Endothelial cell of umbilical vein (primary cell): ENCODE measurements around the gene CCNYL1. TPM values are rescaled to one million over a fixed set of nuclear protein-coding genes. Genes with fewer than 3 reads are reported as not detected.

Experiments
- BruUV-seq: library from RNA; stranded (reverse); fragments of 400-500 nt; replicated peaks from 2 replicates; lab custom pipeline; 2021; lab: Mats Ljungman, UMichigan
- CTCF ChIA-PET: fragments of 300-600, 350-600 bp; sonication (Branson Sonifier 250); formaldehyde crosslinking; loops from one replicate; lab custom pipeline; 2021; ENCODE audit warnings: antibody characterized with exemption, inconsistent platforms; lab: Charles Lee
- POLR2A ChIA-PET: fragments of 300-600, 350-600 bp; sonication (Branson Sonifier 250); formaldehyde crosslinking; loops from one replicate; lab custom pipeline; 2021; ENCODE audit warnings: antibody characterized with exemption, inconsistent platforms; lab: Charles Lee
- DNase-seq: peaks from one replicate; pipeline ENCODE4 v3.0.0-alpha.2; 2011; ENCODE audit warnings: low read depth, low spot score
- FAIRE-seq: peaks from 2 replicates; lab custom pipeline; 2011; peaks lifted over from hg19 to GRCh38; lab: Jason Lieb, UNC
- H2AFZ ChIP-seq: 2 replicates; pipeline ENCODE4 v1.6.0; 2012; ENCODE audit warnings: low read depth, low read length, control low read depth, inconsistent platforms
- H3K27ac ChIP-seq: 2 replicates; pipeline ENCODE4 v1.5.1; 2011; ENCODE audit warnings: low read depth, mild to moderate bottlenecking, control low read depth, low read length, moderate library complexity; ENCODE audit not compliant: insufficient read depth
- H3K27me3 ChIP-seq, 2 experiments: 2 replicates each; pipeline versions ENCODE4 v1.6.0 to v1.6.1; 2011; ENCODE audit warnings: low read length in 2 of 2, mixed read lengths in 1 of 2; ENCODE audit not compliant: control insufficient read depth in 2 of 2, insufficient read depth in 2 of 2
- H3K36me3 ChIP-seq, 2 experiments: 2 replicates in 1 of 2; 3 replicates in 1 of 2; pipeline ENCODE4 v1.5.1; 2011; ENCODE audit warnings: low read length in 2 of 2, mild to moderate bottlenecking in 1 of 2, moderate library complexity in 1 of 2; ENCODE audit not compliant: control insufficient read depth in 2 of 2, insufficient read depth in 2 of 2; ENCODE audit errors: extremely low read depth in 1 of 2
- H3K4me1 ChIP-seq: 3 replicates; pipeline ENCODE4 v1.5.1; 2011; ENCODE audit warnings: mild to moderate bottlenecking, low read length; ENCODE audit not compliant: control insufficient read depth, insufficient read depth; ENCODE audit errors: extremely low read depth
- H3K4me2 ChIP-seq: 2 replicates; pipeline ENCODE4 v1.6.1; 2011; ENCODE audit warnings: low read length, control low read depth, mixed read lengths; ENCODE audit not compliant: insufficient read depth
- H3K4me3 ChIP-seq, 3 experiments: fragments of 200-600 bp in 1 of 3; sonication (generic), shearing (Covaris generic) in 1 of 3; replicated peaks in 1 of 3; 2 replicates each; pipeline ENCODE4 v1.5.1; 2011 to 2016; ENCODE audit warnings: control low read depth in 3 of 3, low read length in 3 of 3, mild to moderate bottlenecking in 2 of 3, inconsistent platforms in 1 of 3, low read depth in 1 of 3, moderate library complexity in 1 of 3; ENCODE audit not compliant: insufficient read depth in 1 of 3
- H3K79me2 ChIP-seq: 2 replicates; pipeline ENCODE4 v1.6.0; 2012; ENCODE audit warnings: low read length, inconsistent platforms; ENCODE audit not compliant: control insufficient read depth, insufficient read depth
- H3K9ac ChIP-seq: replicated peaks from 2 replicates; pipeline ENCODE3; 2011; ENCODE audit warnings: low read length, control low read depth; ENCODE audit not compliant: insufficient read depth; ENCODE audit errors: extremely low read depth
- H3K9me1 ChIP-seq: replicated peaks from 3 replicates; pipeline ENCODE4 v1.6.0; 2011; ENCODE audit warnings: mild to moderate bottlenecking, low read length; ENCODE audit not compliant: control insufficient read depth, insufficient read depth; ENCODE audit errors: extremely low read depth
- H3K9me3 ChIP-seq: replicated peaks from 2 replicates; pipeline ENCODE4 v1.5.1; 2012; ENCODE audit warnings: low read length, inconsistent platforms; ENCODE audit not compliant: control insufficient read depth, insufficient read depth
- H4K20me1 ChIP-seq: replicated peaks from 2 replicates; pipeline ENCODE3; 2011; ENCODE audit warnings: mild to moderate bottlenecking, low read length; ENCODE audit not compliant: control insufficient read depth, insufficient read depth; ENCODE audit errors: extremely low read depth
- EZH2 ChIP-seq: IDR thresholded peaks from 2 replicates; pipeline ENCODE4 v1.6.1; 2012; ENCODE audit warnings: borderline replicate concordance, low read depth, mild to moderate bottlenecking, moderate library complexity, low read length, inconsistent platforms; ENCODE audit not compliant: severe bottlenecking
- FOS ChIP-seq: IDR thresholded peaks from 2 replicates; pipeline ENCODE4 v1.6.1; 2011; ENCODE audit warnings: mild to moderate bottlenecking, low read length, moderate library complexity, borderline replicate concordance; ENCODE audit not compliant: insufficient read depth
- GATA2 ChIP-seq: IDR thresholded peaks from 2 replicates; pipeline ENCODE4 v1.7.0; 2011; ENCODE audit warnings: low read depth, mild to moderate bottlenecking, moderate library complexity, mixed read lengths, low read length; ENCODE audit not compliant: insufficient read length, insufficient read depth
- JUN ChIP-seq: IDR thresholded peaks from 2 replicates; pipeline ENCODE4 v1.6.1; 2011; ENCODE audit warnings: borderline replicate concordance, low read depth; ENCODE audit not compliant: insufficient read length, insufficient read depth
- MYC ChIP-seq: IDR thresholded peaks from one replicate; pipeline ENCODE4 v1.6.1; 2011; ENCODE audit warnings: mild to moderate bottlenecking, low read depth, low read length
- POLR2A ChIP-seq: IDR thresholded peaks from 2 replicates; pipeline ENCODE4 v1.6.1; 2012; ENCODE audit warnings: low read depth, mild to moderate bottlenecking, control low read depth, low read length
- POLR2AphosphoS5 ChIP-seq: IDR thresholded peaks from 2 replicates; pipeline ENCODE4 v1.6.1; 2012; ENCODE audit warnings: low read depth, mild to moderate bottlenecking, control low read depth, low read length, moderate library complexity; ENCODE audit not compliant: insufficient read depth
- dilution Hi-C: fragments of 300-500 bp; cut with MboI; formaldehyde crosslinking; loops from one replicate; pipeline ENCODE4 v1.15.0; 2019; ENCODE audit warnings: low sequenced_read_pairs; ENCODE audit not compliant: extremely low pct_ligation_motif_present
- intact Hi-C: fragments of 100-400 bp; cut with micrococcal nuclease; formaldehyde crosslinking; loops from one replicate; pipeline ENCODE4 v1.10.0; 2022
- polyA plus RNA-seq, 4 experiments: library from polyadenylated mRNA; depleted of rRNA in 3 of 4; stranded (reverse) in 3 of 4; unstranded in 1 of 4; fragments of >200 nt; gene quantifications; 2 replicates each; pipeline versions ENCODE4 v1.2.1 to v1.2.3, GENCODE V29; 2011 to 2012; ENCODE audit warnings: missing spikeins in 1 of 4
- total RNA-seq: library from RNA; stranded (reverse); gene quantifications from 2 replicates; pipeline ENCODE4 v1.2.3, GENCODE V29; 2021
- TF ChIP-seq, protein P1 (sequence below), 2 donors: IDR thresholded peaks; 1 replicate in 1 of 2; 2 replicates in 1 of 2; pipeline ENCODE4 v1.5.1; 2011; ENCODE audit warnings: low read length in 2 of 2, mild to moderate bottlenecking in 2 of 2, moderate library complexity in 2 of 2, control low read depth in 1 of 2, inconsistent platforms in 1 of 2, low read depth in 1 of 2; ENCODE audit not compliant: insufficient read depth in 1 of 2; ENCODE audit errors: extremely low read depth in 1 of 2
- TF ChIP-seq, protein P2 (sequence below): IDR thresholded peaks from 2 replicates; pipeline ENCODE4 v1.6.1; 2011; ENCODE audit not compliant: insufficient read depth, insufficient read length

Gene CCNYL1
- total and polyA plus RNA-seq, 2 donors (not counting 3 experiments of a cell fraction or from before 2014, with no cell fraction given): 15.2 to 49.3 TPM

DNA sequence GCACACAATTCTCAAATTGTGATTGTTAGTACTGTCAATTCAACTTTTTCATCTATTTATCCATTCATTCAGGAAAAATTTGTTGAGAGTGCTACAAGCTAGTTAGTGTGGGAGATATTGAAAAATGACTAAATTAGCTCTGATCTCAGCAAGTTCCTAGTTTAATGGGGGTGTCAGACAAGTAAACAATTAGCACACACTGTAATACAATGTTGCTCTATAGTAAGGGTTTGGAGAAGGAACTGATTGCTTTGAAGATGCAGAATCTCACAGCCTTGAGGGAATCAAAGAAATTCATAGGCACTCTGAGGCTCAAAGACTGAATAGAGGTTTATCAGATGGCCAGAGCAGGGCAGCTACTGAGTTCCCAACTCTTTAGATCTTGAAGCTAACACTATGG lies 6.8 kb upstream of the CCNYL1 start:
- H3K4me3 ChIP-seq: no peak overlapping the region
- POLR2A ChIA-PET: no interaction called here
- DNase-seq: no peak
- no peaks in the 10 kb centered on the region for H3K79me2 ChIP-seq
- H3K4me2 ChIP-seq: no peak overlapping the region
- H3K4me1 ChIP-seq: peaks cover 2% of the 10 kb centered on the region
- no peaks in the 10 kb centered on the region for H3K9me1 ChIP-seq
- no peaks in the 10 kb centered on the region for H3K27me3 ChIP-seq
- TF ChIP-seq, protein P1, sequence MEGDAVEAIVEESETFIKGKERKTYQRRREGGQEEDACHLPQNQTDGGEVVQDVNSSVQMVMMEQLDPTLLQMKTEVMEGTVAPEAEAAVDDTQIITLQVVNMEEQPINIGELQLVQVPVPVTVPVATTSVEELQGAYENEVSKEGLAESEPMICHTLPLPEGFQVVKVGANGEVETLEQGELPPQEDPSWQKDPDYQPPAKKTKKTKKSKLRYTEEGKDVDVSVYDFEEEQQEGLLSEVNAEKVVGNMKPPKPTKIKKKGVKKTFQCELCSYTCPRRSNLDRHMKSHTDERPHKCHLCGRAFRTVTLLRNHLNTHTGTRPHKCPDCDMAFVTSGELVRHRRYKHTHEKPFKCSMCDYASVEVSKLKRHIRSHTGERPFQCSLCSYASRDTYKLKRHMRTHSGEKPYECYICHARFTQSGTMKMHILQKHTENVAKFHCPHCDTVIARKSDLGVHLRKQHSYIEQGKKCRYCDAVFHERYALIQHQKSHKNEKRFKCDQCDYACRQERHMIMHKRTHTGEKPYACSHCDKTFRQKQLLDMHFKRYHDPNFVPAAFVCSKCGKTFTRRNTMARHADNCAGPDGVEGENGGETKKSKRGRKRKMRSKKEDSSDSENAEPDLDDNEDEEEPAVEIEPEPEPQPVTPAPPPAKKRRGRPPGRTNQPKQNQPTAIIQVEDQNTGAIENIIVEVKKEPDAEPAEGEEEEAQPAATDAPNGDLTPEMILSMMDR (IDR thresholded peaks at IDR 0.05; ENCODE audit: extremely low read depth in 1 of 2, insufficient read depth in 1 of 2, low read depth in 1 of 2, low read length in 2 of 2): no peak
- TF ChIP-seq JUN (no peak), EZH2 (no peak), GATA2 (no peak), POLR2AphosphoS5 (no peak), MYC (no peak), FOS (no peak), POLR2A (no peak)
- TF ChIP-seq, protein P2, sequence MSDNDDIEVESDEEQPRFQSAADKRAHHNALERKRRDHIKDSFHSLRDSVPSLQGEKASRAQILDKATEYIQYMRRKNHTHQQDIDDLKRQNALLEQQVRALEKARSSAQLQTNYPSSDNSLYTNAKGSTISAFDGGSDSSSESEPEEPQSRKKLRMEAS: no peak
- H2AFZ ChIP-seq: no peak overlapping the region
- BruUV-seq: no TSS peak
- dilution Hi-C loops (no loop called here), intact Hi-C loops (no loop called here)
- no peaks in the 10 kb centered on the region for H3K36me3 ChIP-seq
- H3K9me3 ChIP-seq: no peaks in the 10 kb centered on the region
- CTCF ChIA-PET: interaction anchor here (1.0 to 2.0 kb wide), 6 partner anchors 8 to 336 kb away, joined by 3 to 14 read pairs (median 4); no protein-coding TSS in a partner anchor
- H3K27ac ChIP-seq: no peak overlapping the region
- no peak overlapping the region for H3K9ac ChIP-seq
- no peak for FAIRE-seq
- H4K20me1 ChIP-seq: no peaks in the 10 kb centered on the region
